Cardiac muscle cell (in vitro differentiated cells and primary cell): ENCODE data around the gene OR1D5. TPM values are rescaled to one million over a fixed set of nuclear protein-coding genes. Genes with fewer than 3 reads are reported as not detected.
"Not testable (repeated sequence)": the region's sequence is repeated elsewhere in the genome, so short reads cannot be mapped to it uniquely, and the experiment has no call there.

Experiments
- DNase-seq, 2 donors: peaks; one replicate each; pipeline versions ENCODE4 v3.0.0 to v3.0.0-alpha.2; 2010 to 2017; ENCODE audit warnings: low read depth in 1 of 2, low spot score in 1 of 2
- H3K27ac ChIP-seq: fragments of 200-600 bp; sonication (generic); 2 replicates; pipeline ENCODE4 v1.5.1; 2016
- H3K27me3 ChIP-seq: fragments of 200-600 bp; sonication (generic); 2 replicates; pipeline ENCODE4 v1.6.0; 2016; ENCODE audit warnings: control low read depth
- H3K36me3 ChIP-seq: fragments of 200-600 bp; sonication (generic); 2 replicates; pipeline ENCODE4 v1.5.1; 2016; ENCODE audit warnings: control low read depth
- H3K4me1 ChIP-seq: fragments of 200-600 bp; sonication (generic); 2 replicates; pipeline ENCODE4 v1.8.1; 2017; ENCODE audit warnings: low read depth, mild to moderate bottlenecking, mixed run types
- H3K4me3 ChIP-seq: fragments of 200-600 bp; sonication (generic); 2 replicates; pipeline ENCODE4 v1.5.1; 2016; ENCODE audit warnings: mild to moderate bottlenecking
- H3K9me3 ChIP-seq: fragments of 200-600 bp; sonication (generic); 2 replicates; pipeline ENCODE4 v1.5.1; 2017; ENCODE audit warnings: low read depth, mild to moderate bottlenecking, control low read depth
- CTCF ChIP-seq: IDR thresholded peaks from 2 replicates; pipeline ENCODE4 v1.5.1; 2012; ENCODE audit warnings: low read depth, mild to moderate bottlenecking, low read length
- polyA plus RNA-seq: library from polyadenylated mRNA; unstranded; fragments of >200 nt; fragmentation: Nextera tagmentation; extraction: Ambion mirVana; gene quantifications from 2 replicates; pipeline ENCODE4 v1.2.1, GENCODE V29; 2016
- total RNA-seq: library from RNA; depleted of rRNA; stranded (reverse); fragments of >200 nt; gene quantifications from 2 replicates; pipeline ENCODE4 v1.2.3, GENCODE V29; 2016

Gene OR1D5
- total and polyA plus RNA-seq, 2 experiments from 2014 or later = not detected

- Histone ChIP-seq H3K4me3 (no peak overlapping the region), H3K4me1 (no peaks in the 10 kb centered on the region), H3K36me3 (no peaks in the 10 kb centered on the region), H3K9me3 (no peaks in the 10 kb centered on the region), H3K27ac (no peak overlapping the region), H3K27me3 (no peaks in the 10 kb centered on the region)
- DNase-seq = no peak
- no peak for TF ChIP-seq CTCF
These were observed 29.4 kb downstream of the OR1D5 start for GRCh38 chr17:3033741-3034577.

- DNase-seq = no peak
- H3K27ac ChIP-seq = no peak overlapping the region
- H3K36me3 ChIP-seq = no peaks in the 10 kb centered on the region
- no peaks in the 10 kb centered on the region for H3K9me3 ChIP-seq
- no peak overlapping the region for H3K4me3 ChIP-seq
- no peaks in the 10 kb centered on the region for H3K4me1 ChIP-seq
- TF ChIP-seq CTCF = no peak
- H3K27me3 ChIP-seq = no peaks in the 10 kb centered on the region
These were observed 30.2 kb downstream of the OR1D5 start for GRCh38 chr17:3033248-3033640.

GRCh38 chr17:3032258-3033247, 30.9 kb downstream of the OR1D5 start:
- Histone ChIP-seq H3K4me1 (peaks cover 4% of the 10 kb centered on the region), H3K27me3 (no peaks in the 10 kb centered on the region), H3K27ac (no peak overlapping the region), H3K36me3 (no peaks in the 10 kb centered on the region), H3K9me3 (no peaks in the 10 kb centered on the region), H3K4me3 (no peak overlapping the region)
- TF ChIP-seq CTCF = no peak
- no peak for DNase-seq

GRCh38 chr17:3030852-3031470, 32.4 kb downstream of the OR1D5 start:
- H3K27ac ChIP-seq, DNase-seq, H3K4me3 ChIP-seq: not testable (repeated sequence)

GRCh38 chr17:3030096-3030495, 33.3 kb downstream of the OR1D5 start:
- Histone ChIP-seq H3K4me3 (no peak overlapping the region), H3K36me3 (no peaks in the 10 kb centered on the region), H3K27me3 (no peaks in the 10 kb centered on the region), H3K27ac (no peak overlapping the region), H3K4me1 (peaks cover 11% of the 10 kb centered on the region), H3K9me3 (no peaks in the 10 kb centered on the region)
- no peak for TF ChIP-seq CTCF
- peak in 1 of 2 donors; percentile 91 for DNase-seq

More at GRCh38 chr17:3030852-3031470, 32.4 kb downstream of the OR1D5 start:
- not testable (repeated sequence) for H3K36me3 ChIP-seq, H3K27me3 ChIP-seq, H3K9me3 ChIP-seq
- peaks cover 11% of the 10 kb centered on the region for H3K4me1 ChIP-seq
